HG03442 (cell line): Measurements from ENCODE around the gene MIGA1.
A peak's percentile ranks its signal among the peaks of the same experiment; 100 is the strongest.
"Not testable (repeated sequence)": the region's sequence is repeated elsewhere in the genome, so short reads cannot be mapped to it uniquely, and the experiment has no call there.

Experiments
- ATAC-seq: cut with Tn5 transposase; IDR thresholded peaks from one replicate; pipeline ENCODE4 v1.9.1; 2021; ENCODE audit warnings: mild to moderate bottlenecking, moderate library complexity; ENCODE audit not compliant: unreplicated experiment

MIGA1 gene

DNA sequence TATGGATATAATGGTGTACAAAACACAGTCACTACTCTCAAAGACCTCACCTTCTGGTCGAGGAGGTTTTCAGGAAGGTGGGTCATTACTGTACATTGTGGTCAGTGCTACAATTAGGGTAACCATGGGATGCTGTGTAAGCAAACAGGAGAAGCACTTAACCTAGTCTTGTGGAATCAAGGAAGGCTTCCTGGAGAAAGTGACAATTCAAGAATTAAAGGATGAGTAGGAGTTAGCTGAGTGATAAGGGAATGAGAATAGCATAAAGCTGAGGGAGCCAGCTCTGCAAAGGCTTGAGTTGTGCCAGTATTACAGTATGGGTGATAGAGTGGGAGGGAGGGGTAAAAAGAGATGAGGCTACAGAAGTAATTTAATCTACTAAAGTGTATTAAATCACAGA lies 126.2 kb downstream of the MIGA1 start:
- ATAC-seq = no peak

DNA sequence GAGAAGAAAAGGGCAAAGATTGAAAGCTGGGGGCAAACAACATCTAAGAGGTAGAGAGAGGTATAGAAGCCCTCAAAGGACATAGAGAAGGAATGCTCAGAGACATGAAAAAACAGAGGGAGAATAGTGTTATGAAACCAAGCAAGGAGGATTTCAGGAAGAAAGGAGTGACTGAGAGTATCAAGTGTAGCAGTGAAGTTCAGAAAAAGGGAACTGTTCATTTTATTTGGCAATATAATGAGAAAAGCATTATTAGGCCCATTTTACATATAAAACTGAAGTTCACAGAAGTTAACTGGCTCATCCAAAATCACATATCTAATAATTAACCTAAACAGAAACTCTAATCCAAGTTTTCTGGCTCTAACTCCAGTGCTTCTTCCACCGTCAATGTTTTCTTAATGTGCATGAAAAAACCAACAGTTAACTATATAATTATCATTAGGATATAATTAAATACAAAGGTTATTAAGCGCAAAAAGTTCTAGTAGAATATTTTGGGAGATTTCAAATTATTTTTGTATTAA lies 126.6 kb downstream of the MIGA1 start:
- no peak for ATAC-seq

DNA sequence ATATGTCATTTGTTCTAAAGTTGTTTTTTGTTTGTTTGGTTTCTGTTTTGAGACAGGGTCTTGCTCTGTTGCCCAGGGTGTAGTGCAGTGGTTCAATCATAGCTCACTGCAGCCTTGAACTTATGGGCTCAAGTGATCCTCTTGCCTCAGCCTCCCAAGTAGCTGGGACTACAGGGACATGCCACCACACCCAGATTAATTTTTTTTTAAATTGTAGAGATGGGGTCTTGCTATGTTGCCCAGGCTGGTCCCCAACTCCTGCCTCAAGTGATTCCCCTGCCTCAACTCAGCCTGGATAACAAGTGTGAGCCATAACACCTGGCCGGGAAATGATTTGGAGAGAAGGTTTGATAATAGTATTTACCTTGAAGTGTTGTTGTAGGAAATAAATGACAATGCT lies 127.2 kb downstream of the MIGA1 start:
- ATAC-seq = no peak

DNA sequence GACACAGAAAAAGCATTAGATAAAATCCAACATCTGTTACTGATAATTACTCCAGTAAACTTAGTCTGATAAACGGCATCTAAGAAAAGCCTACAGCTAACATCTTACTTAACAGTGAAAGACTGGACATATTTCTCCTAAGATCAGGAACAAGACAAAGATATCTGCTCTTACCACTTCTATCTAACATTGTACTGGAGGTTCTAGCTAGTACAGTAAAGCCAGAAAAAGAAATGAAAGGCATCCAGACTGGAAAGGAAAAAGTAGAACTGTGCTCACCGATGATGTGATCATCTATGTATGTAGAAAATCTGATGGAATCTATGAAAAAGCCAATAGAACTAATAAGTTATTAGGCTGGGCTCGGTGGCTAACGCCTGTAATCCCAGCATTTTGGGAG lies 130.7 kb downstream of the MIGA1 start:
- ATAC-seq = no peak

DNA sequence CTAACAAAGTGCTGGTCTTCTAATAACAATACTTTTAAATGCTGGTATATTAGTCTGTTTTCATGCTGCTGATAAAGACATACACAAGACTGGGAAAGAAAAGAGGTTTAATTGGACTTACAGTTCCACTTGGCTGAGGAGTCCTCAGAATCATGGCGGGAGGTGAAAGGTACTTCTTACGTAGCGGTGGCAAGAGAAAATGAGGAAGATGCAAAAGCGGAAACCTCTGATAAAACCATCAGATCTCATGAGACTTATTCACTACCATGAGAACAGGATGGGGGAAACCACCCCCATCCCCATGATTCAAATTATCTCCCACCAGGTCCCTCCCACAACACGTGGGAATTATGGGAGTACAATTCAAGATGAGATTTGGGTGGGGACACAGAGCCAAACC lies 139.5 kb downstream of the MIGA1 start:
- ATAC-seq = not testable (repeated sequence)

DNA sequence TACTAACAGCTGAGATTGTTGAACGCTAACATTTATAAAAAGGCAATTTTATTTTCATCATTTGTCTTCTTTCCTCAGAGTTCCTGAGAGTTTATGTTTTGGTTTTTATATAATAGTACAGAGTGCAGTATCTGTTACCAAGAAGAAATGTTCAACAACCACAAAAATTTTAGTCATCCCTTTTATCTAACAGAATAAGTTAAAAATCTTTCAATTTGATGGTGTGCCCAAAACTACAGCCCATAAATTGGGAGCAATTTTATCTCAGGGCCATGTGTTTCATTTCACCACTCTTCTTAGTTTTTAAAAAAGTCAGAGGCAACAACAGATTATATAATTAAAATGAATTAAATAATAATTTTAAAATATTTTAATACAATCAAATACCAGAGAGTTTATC lies 146.1 kb downstream of the MIGA1 start:
- ATAC-seq = no peak

DNA sequence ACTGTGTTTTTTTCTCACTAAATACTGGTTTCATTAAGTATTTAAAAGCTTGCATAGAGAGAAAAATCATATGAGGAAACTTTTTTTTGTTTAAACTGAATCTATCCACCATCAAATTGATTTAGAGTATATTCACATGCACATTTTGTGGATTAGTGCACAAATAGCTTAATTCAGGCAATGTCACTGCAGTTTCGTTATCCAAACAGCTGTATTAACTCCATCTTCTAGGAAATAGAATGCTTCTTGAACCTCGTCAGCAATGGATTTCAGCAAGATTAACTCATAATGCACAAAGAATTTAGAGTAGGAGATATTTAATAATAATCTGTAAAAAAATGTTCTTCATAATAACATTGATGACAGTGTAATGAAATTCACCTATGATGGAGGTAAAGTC lies 146.5 kb downstream of the MIGA1 start:
- ATAC-seq = no peak

DNA sequence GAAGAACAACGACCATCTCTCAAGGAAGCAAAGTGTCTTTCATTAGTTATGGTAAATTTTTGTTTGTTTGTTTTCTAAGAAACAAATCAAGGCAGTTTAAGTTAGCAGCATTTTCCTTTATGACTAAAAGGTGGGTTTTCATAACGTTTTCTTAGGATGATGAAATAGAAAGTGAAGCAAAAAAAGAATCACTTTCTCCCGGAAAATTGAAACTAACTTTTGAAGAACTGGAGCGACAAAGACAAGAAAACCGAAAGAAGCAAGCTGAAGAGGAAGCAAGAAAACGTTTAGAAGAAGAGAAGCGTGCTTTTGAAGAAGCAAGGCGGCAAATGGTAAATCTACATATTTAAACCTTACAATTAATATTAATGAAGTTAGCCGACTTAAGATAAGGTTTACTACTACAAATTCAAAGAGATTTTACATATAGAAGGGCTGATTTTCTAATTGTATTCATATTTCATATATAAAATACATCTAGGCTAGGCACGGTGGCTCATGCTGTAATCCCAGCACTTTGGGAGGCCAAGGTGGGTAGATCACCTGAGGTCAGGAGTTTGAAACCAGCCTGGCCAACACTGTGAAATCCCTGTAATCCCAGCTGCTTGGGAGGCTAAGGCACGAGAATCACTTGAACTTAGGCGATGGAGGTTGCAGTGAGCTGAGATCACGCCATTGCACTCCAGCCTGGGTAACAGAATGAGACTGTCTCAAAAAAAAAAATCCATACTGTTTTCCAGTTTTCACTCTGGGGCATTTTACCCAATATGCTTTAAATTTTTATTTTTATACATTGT lies 147.3 kb downstream of the MIGA1 start:
- peak; percentile 53 for ATAC-seq

DNA sequence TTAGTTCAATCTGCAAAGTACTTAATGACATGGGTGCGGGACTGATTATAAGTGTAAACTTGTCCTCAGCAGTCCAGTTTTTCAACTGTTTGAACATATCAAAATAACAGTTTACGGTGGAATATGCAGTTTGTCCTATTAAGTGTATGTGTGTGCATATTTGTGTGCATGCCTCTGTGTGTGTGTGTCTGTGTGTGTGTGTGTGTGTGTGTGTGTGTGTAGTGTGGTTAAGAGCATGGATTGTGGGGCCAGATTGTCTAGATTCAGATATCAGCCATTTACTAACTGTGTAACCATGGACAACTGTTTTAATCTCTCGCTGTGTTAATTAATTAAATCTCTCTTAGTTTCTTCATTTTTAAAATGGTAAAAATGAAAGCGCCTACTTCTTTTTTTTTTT lies 148.0 kb downstream of the MIGA1 start:
- ATAC-seq = no peak
